NB4 (cell line): ENCODE results near the gene AFF3.

Source experiments
- DNase-seq: peaks from one replicate; pipeline ENCODE4 v3.0.0; 2010; ENCODE audit warnings: low read depth
- H3K4me3 ChIP-seq: one replicate; pipeline ENCODE4 v1.5.1; 2011; ENCODE audit warnings: mild to moderate bottlenecking, low read depth, low read length, moderate library complexity
- CTCF ChIP-seq: IDR thresholded peaks from one replicate; pipeline ENCODE4 v1.5.1; 2012; ENCODE audit warnings: low read depth, low read length
- MAX ChIP-seq: IDR thresholded peaks from 2 replicates; pipeline ENCODE4 v1.6.1; 2011; ENCODE audit warnings: low read depth, low read length
- MYC ChIP-seq: IDR thresholded peaks from 2 replicates; pipeline ENCODE4 v1.6.1; 2011; ENCODE audit warnings: low read depth, low read length
- POLR2A ChIP-seq: IDR thresholded peaks from 2 replicates; pipeline ENCODE4 v1.6.1; 2011; ENCODE audit warnings: mild to moderate bottlenecking; ENCODE audit not compliant: insufficient read length; ENCODE audit errors: extremely low read depth

The AFF3 gene

GRCh38 chr2:99957332-99958133 is 184.9 kb downstream of the AFF3 start:
- TF ChIP-seq MYC (no peak), MAX (no peak), POLR2A (no peak), CTCF (no peak)
- no peak for DNase-seq
- H3K4me3 ChIP-seq: no peak overlapping the region

GRCh38 chr2:99956232-99957030 is 186.0 kb downstream of the AFF3 start:
- DNase-seq: no peak
- no peak for TF ChIP-seq CTCF
- TF ChIP-seq POLR2A: no peak
- TF ChIP-seq MAX: no peak
- TF ChIP-seq MYC: no peak
- H3K4me3 ChIP-seq: no peak overlapping the region

GRCh38 chr2:99953750-99954149 is 188.6 kb downstream of the AFF3 start:
- TF ChIP-seq MYC (no peak), CTCF (no peak), MAX (no peak), POLR2A (no peak)
- H3K4me3 ChIP-seq: no peak overlapping the region
- DNase-seq: no peak

GRCh38 chr2:99949963-99950362 is 192.4 kb downstream of the AFF3 start:
- H3K4me3 ChIP-seq: no peak overlapping the region
- DNase-seq: no peak
- TF ChIP-seq MAX: no peak
- TF ChIP-seq POLR2A: no peak
- no peak for TF ChIP-seq MYC
- no peak for TF ChIP-seq CTCF

GRCh38 chr2:99949530-99949929 is 192.9 kb downstream of the AFF3 start:
- H3K4me3 ChIP-seq: no peak overlapping the region
- TF ChIP-seq MYC (no peak), CTCF (no peak), POLR2A (no peak), MAX (no peak)
- DNase-seq: no peak
